ENCODE results near the gene MAPK8IP1. TPM values are rescaled to one million over a fixed set of nuclear protein-coding genes. Genes with fewer than 3 reads are reported as not detected.

MAPK8IP1 gene
- total and polyA plus RNA-seq, 8 donors = 21.3 to 49.7 (median 33.5) TPM

DNA sequence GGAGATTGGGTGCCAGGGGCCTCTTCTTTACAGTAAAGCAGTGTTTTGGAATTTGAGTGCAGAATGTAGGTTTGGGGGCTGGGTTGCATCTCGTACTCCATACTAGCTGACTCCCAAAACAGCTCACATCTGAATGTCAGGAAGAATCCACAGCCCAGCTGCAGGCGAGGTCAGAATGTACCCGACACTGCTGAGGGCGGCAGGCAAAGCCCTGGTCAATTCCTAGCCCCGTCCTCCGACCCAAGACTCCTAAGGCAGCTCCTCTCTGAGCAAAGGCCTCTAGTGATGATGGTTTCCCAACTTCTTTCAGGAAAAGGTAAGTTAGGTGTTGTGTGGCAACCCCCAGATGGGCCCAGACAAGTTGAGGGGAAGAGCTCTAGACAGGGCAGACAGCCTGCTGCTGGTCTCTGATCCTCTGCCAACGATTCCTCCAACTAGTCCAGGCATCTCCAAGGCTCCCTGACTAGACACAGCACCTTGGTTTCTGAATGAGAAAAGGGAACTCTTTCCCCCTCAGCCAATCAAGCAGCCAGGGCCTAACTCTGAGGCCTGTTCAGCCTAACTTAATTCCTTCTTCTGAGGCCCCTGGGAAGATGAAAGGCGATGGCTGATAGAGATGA lies 45.6 kb downstream of the MAPK8IP1 start:
- DNase-seq = no peak
- Histone ChIP-seq H3K27ac (no peak overlapping the region), H3K9me3 (no peaks in the 10 kb centered on the region), H3K27me3 (no peaks in the 10 kb centered on the region), H3K4me3 (no peak overlapping the region), H3K36me3 (peaks cover 0 to 12% (median 0%) of the 10 kb centered on the region in 3 donors), H3K4me1 (peaks cover 0 to 22% (median 8%) of the 10 kb centered on the region in 3 donors)
- TF ChIP-seq CTCF (IDR thresholded peaks at IDR 0.05) = no peak
- ATAC-seq = no peak
- 91 to 93% methylated on average over 8 of the region's 8 CpGs for WGBS, 2 donors
- FAIRE-seq = no peak
- intact Hi-C loops (cut with DNase I) = no loop called here

DNA sequence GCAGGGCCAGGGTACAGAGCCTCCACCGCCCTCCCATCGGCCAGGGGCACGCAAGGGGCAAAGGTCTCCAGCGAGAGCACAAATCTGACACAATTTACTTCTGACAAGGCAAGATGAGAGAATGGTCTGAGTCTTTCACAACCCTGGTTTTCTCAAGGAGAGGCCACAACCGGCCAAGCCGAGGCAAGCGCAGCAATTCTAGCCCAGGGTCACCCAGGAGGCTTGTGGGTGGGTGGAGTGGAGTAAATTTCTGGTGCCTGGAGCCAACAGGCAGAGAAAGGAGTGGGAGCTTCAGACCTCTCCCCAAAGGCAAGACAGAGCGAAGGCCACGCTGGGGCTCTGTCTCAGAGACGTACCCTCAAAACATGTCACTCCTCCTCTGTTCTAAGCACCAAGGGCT lies 46.3 kb downstream of the MAPK8IP1 start:
- Histone ChIP-seq H3K4me3 (no peak overlapping the region), H3K27ac (no peak overlapping the region), H3K36me3 (peaks cover 0 to 12% (median 0%) of the 10 kb centered on the region in 3 donors), H3K9me3 (no peaks in the 10 kb centered on the region), H3K4me1 (peaks cover 0 to 22% (median 8%) of the 10 kb centered on the region in 3 donors), H3K27me3 (no peaks in the 10 kb centered on the region)
- intact Hi-C loops (cut with DNase I) = no loop called here
- no peak for DNase-seq
- FAIRE-seq = no peak
- TF ChIP-seq CTCF (IDR thresholded peaks at IDR 0.05) = no peak
- no peak for ATAC-seq
- 93 to 95% methylated on average over 10 of the region's 10 CpGs for WGBS, 2 donors

DNA sequence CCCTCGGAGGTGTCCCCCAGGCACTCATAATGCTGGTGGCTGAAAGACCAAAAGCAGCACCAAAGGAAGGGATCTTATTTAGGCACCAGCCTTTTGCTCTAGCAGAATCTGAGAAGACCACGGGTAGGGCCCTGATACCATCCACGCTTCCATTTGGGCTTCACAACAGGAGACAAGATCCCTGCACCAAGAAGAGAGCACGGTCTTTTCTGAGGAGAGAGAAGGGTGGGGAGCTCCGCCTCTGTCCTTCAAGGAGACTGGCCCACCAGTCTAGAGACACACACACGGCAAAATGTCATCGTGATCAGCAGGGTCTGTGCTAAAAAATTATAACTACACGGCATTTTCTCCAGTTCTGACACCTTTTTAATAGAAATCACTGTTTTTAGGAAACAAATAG lies 46.8 kb downstream of the MAPK8IP1 start:
- ATAC-seq (no peak), DNase-seq (no peak), FAIRE-seq (no peak)
- H3K4me1 ChIP-seq = peaks cover 0 to 22% (median 8%) of the 10 kb centered on the region in 3 donors
- no peak for TF ChIP-seq CTCF (IDR thresholded peaks at IDR 0.05)
- peaks cover 0 to 12% (median 0%) of the 10 kb centered on the region in 3 donors for H3K36me3 ChIP-seq
- WGBS, 2 donors = 88 to 91% methylated on average over 8 of the region's 8 CpGs
- H3K4me3 ChIP-seq = no peak overlapping the region
- intact Hi-C loops (cut with DNase I) = no loop called here
- no peaks in the 10 kb centered on the region for H3K27me3 ChIP-seq
- no peaks in the 10 kb centered on the region for H3K9me3 ChIP-seq
- no peak overlapping the region for H3K27ac ChIP-seq

DNA sequence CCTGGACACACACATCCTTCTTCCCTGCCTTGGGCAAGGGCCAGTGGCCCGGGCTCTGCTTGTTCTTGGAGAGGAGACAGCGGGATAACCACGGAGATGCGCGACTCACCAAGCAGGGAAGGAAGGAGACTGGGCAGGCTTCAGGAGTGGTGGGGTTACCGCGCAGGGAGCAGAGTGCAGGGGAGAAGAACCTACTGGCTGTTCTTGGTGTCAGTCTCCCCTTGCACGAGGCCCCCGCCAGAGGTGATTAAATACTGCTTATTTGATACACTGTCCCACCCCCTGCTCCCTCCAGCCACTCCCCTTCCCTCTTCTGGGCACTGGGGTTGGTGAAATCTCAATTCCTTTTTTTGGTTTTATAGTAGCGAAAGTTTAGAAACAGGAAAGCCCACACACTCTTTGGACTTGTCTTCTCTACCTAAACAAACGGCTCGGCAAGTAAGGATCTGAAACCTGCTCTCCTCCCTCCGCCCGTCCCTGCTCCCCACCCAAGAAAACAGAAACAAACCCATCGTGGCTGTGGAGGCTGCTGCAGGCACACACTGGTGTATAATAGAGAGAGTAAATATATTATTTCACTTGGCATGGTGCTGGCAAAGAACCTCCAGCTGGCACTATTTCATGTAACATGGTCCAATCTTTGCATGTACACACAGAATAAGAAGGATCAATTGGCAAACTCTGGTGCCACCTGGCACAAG lies 47.8 kb downstream of the MAPK8IP1 start:
- H3K36me3 ChIP-seq = peaks cover 0 to 10% (median 0%) of the 10 kb centered on the region in 3 donors

More for the DNA sequence above, 47.8 kb downstream of the MAPK8IP1 start:
- no peaks in the 10 kb centered on the region for H3K9me3 ChIP-seq
- peaks cover 0 to 22% (median 8%) of the 10 kb centered on the region in 3 donors for H3K4me1 ChIP-seq
- peak overlapping the region in 1 of 4 donors; percentile 46 for H3K27ac ChIP-seq
- DNase-seq (peak in 3 of 6 donors; percentile 55 to 65 (median 59)), FAIRE-seq (no peak), ATAC-seq (peak; percentile 38 to 77 (median 73))
- WGBS, 2 donors = 58 to 65% methylated on average over 15 of the region's 15 CpGs
- intact Hi-C loops (cut with DNase I) = no loop called here
- no peak for TF ChIP-seq CTCF (IDR thresholded peaks at IDR 0.05)
- no peaks in the 10 kb centered on the region for H3K27me3 ChIP-seq
- H3K4me3 ChIP-seq = no peak overlapping the region
